H9 (cell line): ENCODE data around the gene ZHX3. TPM values are rescaled to one million over a fixed set of nuclear protein-coding genes. Genes with fewer than 3 reads are reported as not detected.

Experiments
- DNase-seq: peaks from one replicate; pipeline ENCODE4 v3.0.0-alpha.2; 2017
- H2AFZ ChIP-seq: one replicate; pipeline ENCODE4 v1.6.1; 2013; ENCODE audit warnings: mild to moderate bottlenecking, low read length, control low read depth, moderate library complexity
- H2AK5ac ChIP-seq: 2 replicates; pipeline ENCODE4 v1.6.1; 2013; ENCODE audit warnings: low read length, control low read depth, mixed read lengths; ENCODE audit not compliant: insufficient read length
- H2BK120ac ChIP-seq: one replicate; pipeline ENCODE4 v1.6.1; 2013; ENCODE audit warnings: low read depth, mild to moderate bottlenecking, low read length, control low read depth, inconsistent platforms; ENCODE audit not compliant: poor library complexity, severe bottlenecking
- H2BK12ac ChIP-seq: 2 replicates; pipeline ENCODE4 v1.6.1; 2013; ENCODE audit warnings: low read length, control low read depth, mixed read lengths, low read depth; ENCODE audit not compliant: insufficient read length
- H2BK15ac ChIP-seq: 2 replicates; pipeline ENCODE4 v1.6.1; 2013; ENCODE audit warnings: low read depth, low read length, control low read depth
- H2BK20ac ChIP-seq: one replicate; pipeline ENCODE4 v1.6.1; 2013; ENCODE audit warnings: low read depth, mild to moderate bottlenecking, low read length, control low read depth, inconsistent platforms; ENCODE audit not compliant: poor library complexity, severe bottlenecking
- H2BK5ac ChIP-seq: 2 replicates; pipeline ENCODE4 v1.6.1; 2013; ENCODE audit warnings: low read length, control low read depth, mixed read lengths; ENCODE audit not compliant: insufficient read length
- H3K14ac ChIP-seq: 2 replicates; pipeline ENCODE4 v1.6.1; 2013; ENCODE audit warnings: low read length, control low read depth; ENCODE audit not compliant: insufficient read depth
- H3K18ac ChIP-seq: 2 replicates; pipeline ENCODE4 v1.6.1; 2013; ENCODE audit warnings: low read depth, mild to moderate bottlenecking, mixed read lengths, low read length, control low read depth; ENCODE audit not compliant: insufficient read length
- H3K23ac ChIP-seq: 2 replicates; pipeline ENCODE4 v1.6.1; 2013; ENCODE audit warnings: low read length, control low read depth, mixed read lengths, low read depth; ENCODE audit not compliant: insufficient read length
- H3K23me2 ChIP-seq: 2 replicates; pipeline ENCODE4 v1.6.1; 2013; ENCODE audit warnings: low read depth, mild to moderate bottlenecking, mixed read lengths, low read length, control low read depth; ENCODE audit not compliant: insufficient read length, poor library complexity, severe bottlenecking
- H3K27ac ChIP-seq: 2 replicates; pipeline ENCODE4 v1.5.1; 2013; ENCODE audit warnings: low read length, control low read depth, mixed read lengths, low read depth; ENCODE audit not compliant: insufficient read length
- H3K27me3 ChIP-seq: 2 replicates; pipeline ENCODE4 v1.6.1; 2013; ENCODE audit warnings: low read length, control low read depth, inconsistent platforms; ENCODE audit not compliant: insufficient read depth
- H3K4ac ChIP-seq: 2 replicates; pipeline ENCODE4 v1.6.1; 2013; ENCODE audit warnings: low read depth, mild to moderate bottlenecking, control low read depth, inconsistent platforms, low read length, moderate library complexity
- H3K4me1 ChIP-seq: 2 replicates; pipeline ENCODE4 v1.6.1; 2013; ENCODE audit warnings: low read length, control low read depth, inconsistent platforms; ENCODE audit not compliant: insufficient read depth
- H3K4me2 ChIP-seq: 2 replicates; pipeline ENCODE4 v1.6.1; 2013; ENCODE audit warnings: low read length, control low read depth, mixed read lengths; ENCODE audit not compliant: insufficient read length, insufficient read depth
- H3K56ac ChIP-seq: 2 replicates; pipeline ENCODE4 v1.6.1; 2013; ENCODE audit warnings: low read depth, mild to moderate bottlenecking, mixed read lengths, low read length, control low read depth; ENCODE audit not compliant: insufficient read length
- H3K79me1 ChIP-seq: 2 replicates; pipeline ENCODE4 v1.6.1; 2013; ENCODE audit warnings: low read depth, mild to moderate bottlenecking, moderate library complexity, low read length, control low read depth, inconsistent platforms; ENCODE audit not compliant: insufficient read depth, poor library complexity, severe bottlenecking
- H3K79me2 ChIP-seq: 2 replicates; pipeline ENCODE4 v1.6.1; 2013; ENCODE audit warnings: low read length, control low read depth, inconsistent platforms; ENCODE audit not compliant: insufficient read depth
- H3K9ac ChIP-seq: 2 replicates; pipeline ENCODE4 v1.6.1; 2013; ENCODE audit warnings: low read length, control low read depth, mixed read lengths; ENCODE audit not compliant: insufficient read length; ENCODE audit errors: extremely low read depth
- H3K9me3 ChIP-seq: one replicate; pipeline ENCODE4 v1.6.1; 2013; ENCODE audit warnings: low read depth, low read length, inconsistent platforms; ENCODE audit not compliant: control insufficient read depth
- H3T11ph ChIP-seq: one replicate; pipeline ENCODE4 v1.6.1; 2013; ENCODE audit warnings: mild to moderate bottlenecking, low read length, control low read depth, inconsistent platforms
- H4K20me1 ChIP-seq: one replicate; pipeline ENCODE4 v1.6.1; 2013; ENCODE audit not compliant: control insufficient read depth, insufficient read length, insufficient read depth
- H4K5ac ChIP-seq: 2 replicates; pipeline ENCODE4 v1.6.1; 2013; ENCODE audit warnings: low read depth, mild to moderate bottlenecking, mixed read lengths, low read length, control low read depth; ENCODE audit not compliant: insufficient read length
- H4K8ac ChIP-seq: replicated peaks from 2 replicates; pipeline ENCODE4 v1.6.1; 2013; ENCODE audit warnings: low read length, control low read depth, mixed read lengths, low read depth; ENCODE audit not compliant: insufficient read length
- H4K91ac ChIP-seq: 2 replicates; pipeline ENCODE4 v1.6.1; 2013; ENCODE audit warnings: low read depth, mild to moderate bottlenecking, moderate library complexity, mixed read lengths, low read length, control low read depth; ENCODE audit not compliant: insufficient read length
- H3K27ac Mint-ChIP-seq, 3 experiments: 2 replicates in 2 of 3; 3 replicates in 1 of 3; pipeline ENCODE4 v1.8.0; 2020 to 2021; ENCODE audit warnings: mixed read lengths in 3 of 3, mild to moderate bottlenecking in 1 of 3, moderate library complexity in 1 of 3
- H3K27me3 Mint-ChIP-seq: 2 replicates; pipeline ENCODE4 v1.8.0; 2021; ENCODE audit warnings: low read depth, mild to moderate bottlenecking, moderate library complexity, mixed read lengths
- H3K36me3 Mint-ChIP-seq, 3 experiments: 2 replicates in 2 of 3; 3 replicates in 1 of 3; pipeline ENCODE4 v1.8.0; 2020 to 2021; ENCODE audit warnings: low read depth in 3 of 3, mixed read lengths in 3 of 3; ENCODE audit not compliant: insufficient read depth in 1 of 3
- H3K4me1 Mint-ChIP-seq, 2 experiments: 2 replicates each; pipeline ENCODE4 v1.8.0; 2020; ENCODE audit warnings: mixed read lengths in 2 of 2
- H3K4me3 Mint-ChIP-seq, 2 experiments: 2 replicates in 1 of 2; 3 replicates in 1 of 2; pipeline ENCODE4 v1.8.0; 2020 to 2021; ENCODE audit warnings: mild to moderate bottlenecking in 2 of 2, mixed read lengths in 2 of 2, moderate library complexity in 1 of 2
- H3K9me3 Mint-ChIP-seq, 2 experiments: 2 replicates in 1 of 2; 3 replicates in 1 of 2; pipeline ENCODE4 v1.8.0; 2020; ENCODE audit warnings: mild to moderate bottlenecking in 2 of 2, mixed read lengths in 2 of 2, moderate library complexity in 1 of 2
- CTCF ChIP-seq: fragments of 200-600 bp; sonication (generic); conservative IDR thresholded peaks from 3 replicates; pipeline ENCODE4 v1.8.0; 2021; ENCODE audit warnings: antibody characterized with exemption, mild to moderate bottlenecking
- WGBS: extraction: QIAGEN DNeasy Blood & Tissue Kit; methylation state at CpG from one replicate; pipeline ENCODE4 v1.1.7; 2013; ENCODE audit warnings: missing lambda C conversion rate, low lambda C conversion rate, mixed read lengths; ENCODE audit not compliant: insufficient read length; ENCODE audit errors: extremely low coverage; 5-methylcytosine and 5-hydroxymethylcytosine counted together
- total RNA-seq: library from RNA; stranded (reverse); gene quantifications from 2 replicates; pipeline ENCODE4 v1.2.1, GENCODE V29; 2021

ZHX3 gene
- total RNA-seq, 1 experiment from 2014 or later, result 4.4 TPM

DNA sequence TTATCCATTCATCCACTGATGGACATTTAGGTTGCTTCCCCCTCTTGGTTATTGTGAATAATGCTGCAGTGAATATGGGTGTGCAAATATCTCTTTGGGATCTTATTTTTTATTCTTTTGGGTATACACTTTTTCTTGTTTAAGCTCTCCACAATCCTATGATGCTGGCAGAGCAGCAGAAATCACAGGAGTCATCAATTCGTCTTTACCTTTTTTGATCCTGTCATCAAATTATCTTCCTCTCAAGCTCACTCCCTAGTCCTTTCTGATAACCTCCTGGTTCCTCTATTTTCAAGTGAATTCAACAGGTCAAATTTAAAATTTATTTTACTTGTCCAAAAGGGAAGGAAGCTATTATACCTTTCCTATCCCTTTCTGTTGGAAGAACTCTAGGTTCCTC is 91.1 kb downstream of the ZHX3 start:
- H3K18ac ChIP-seq, result no peak overlapping the region

More for the DNA sequence above, 91.1 kb downstream of the ZHX3 start:
- H4K91ac ChIP-seq, result no peak overlapping the region
- no peak overlapping the region for H2AFZ ChIP-seq
- H3K4ac ChIP-seq, result no peak overlapping the region
- H3K9me3 ChIP-seq, result no peaks in the 10 kb centered on the region
- no peaks in the 10 kb centered on the region for H3K27me3 ChIP-seq
- no peak overlapping the region for H2BK20ac ChIP-seq
- no peak overlapping the region for H2BK120ac ChIP-seq
- no peak overlapping the region for H3K14ac ChIP-seq
- no peak overlapping the region for H2BK12ac ChIP-seq
- no peaks in the 10 kb centered on the region for H3K79me1 ChIP-seq
- no peaks in the 10 kb centered on the region for H3K4me1 ChIP-seq
- H3K36me3 Mint-ChIP-seq, result no peaks in the 10 kb centered on the region
- H2BK5ac ChIP-seq, result no peak overlapping the region
- no peaks in the 10 kb centered on the region for H3K9me3 Mint-ChIP-seq
- H3T11ph ChIP-seq, result no peak overlapping the region
- 0 out of 2 replicates have a peak, but pooled peaks cover 1% of the 10 kb centered on the region for H3K27me3 Mint-ChIP-seq
- H4K5ac ChIP-seq, result no peak overlapping the region
- H4K20me1 ChIP-seq, result no peaks in the 10 kb centered on the region
- no peaks in the 10 kb centered on the region for H3K23me2 ChIP-seq
- no peaks in the 10 kb centered on the region for H3K4me1 Mint-ChIP-seq
- no peak overlapping the region for H3K27ac ChIP-seq
- H3K4me2 ChIP-seq, result no peak overlapping the region
- DNase-seq, result no peak
- no peaks in the 10 kb centered on the region for H3K79me2 ChIP-seq
- no CpG with 5 or more reads among the region's 1 CpG for WGBS
- H3K23ac ChIP-seq, result no peak overlapping the region
- no peak overlapping the region for H4K8ac ChIP-seq
- H3K56ac ChIP-seq, result no peak overlapping the region
- no peak overlapping the region for H3K27ac Mint-ChIP-seq
- no peak overlapping the region for H3K9ac ChIP-seq
- H2BK15ac ChIP-seq, result no peak overlapping the region
- no peak overlapping the region for H3K4me3 Mint-ChIP-seq
- no peak for TF ChIP-seq CTCF
- H2AK5ac ChIP-seq, result no peak overlapping the region
